Neuronal stem cell (in vitro differentiated cells): ENCODE results near the gene UNK.

Experiments
- DNase-seq: peaks from one replicate; pipeline ENCODE4 v3.0.0-alpha.2; 2013; ENCODE audit warnings: low spot score
- H2AFZ ChIP-seq: one replicate; pipeline ENCODE4 v1.6.1; 2013; ENCODE audit warnings: mild to moderate bottlenecking, low read length, inconsistent platforms
- H2AK5ac ChIP-seq: 2 replicates; pipeline ENCODE4 v1.6.1; 2013; ENCODE audit warnings: low read depth, mild to moderate bottlenecking, inconsistent platforms, low read length, moderate library complexity, mixed read lengths
- H2BK120ac ChIP-seq: 2 replicates; pipeline ENCODE4 v1.6.1; 2013; ENCODE audit warnings: low read depth, mild to moderate bottlenecking, inconsistent platforms, low read length, moderate library complexity, mixed read lengths
- H2BK12ac ChIP-seq: one replicate; pipeline ENCODE4 v1.6.1; 2013; ENCODE audit warnings: low read length, inconsistent platforms
- H2BK15ac ChIP-seq: 2 replicates; pipeline ENCODE4 v1.6.1; 2013; ENCODE audit warnings: mild to moderate bottlenecking, low read length, inconsistent platforms, mixed read lengths
- H2BK5ac ChIP-seq: one replicate; pipeline ENCODE4 v1.6.1; 2013; ENCODE audit warnings: inconsistent platforms, mild to moderate bottlenecking, low read length, moderate library complexity
- H3K14ac ChIP-seq: one replicate; pipeline ENCODE4 v1.6.1; 2013; ENCODE audit warnings: low read length, inconsistent platforms
- H3K18ac ChIP-seq: 2 replicates; pipeline ENCODE4 v1.6.1; 2013; ENCODE audit warnings: low read length, inconsistent platforms
- H3K23ac ChIP-seq: 2 replicates; pipeline ENCODE4 v1.6.1; 2013; ENCODE audit warnings: low read depth, mild to moderate bottlenecking, mixed read lengths, low read length, inconsistent platforms; ENCODE audit not compliant: poor library complexity
- H3K27ac ChIP-seq: replicated peaks from 3 replicates; pipeline ENCODE4 v1.5.1; 2013; ENCODE audit warnings: low read length, inconsistent platforms
- H3K27me3 ChIP-seq, 3 experiments: 2 replicates each; pipeline ENCODE4 v1.6.1; 2013; ENCODE audit warnings: low read length in 3 of 3, mild to moderate bottlenecking in 2 of 3, inconsistent platforms in 1 of 3, low read depth in 1 of 3, mixed read lengths in 1 of 3, moderate library complexity in 1 of 3; ENCODE audit not compliant: control insufficient read depth in 3 of 3, insufficient read depth in 3 of 3
- H3K36me3 ChIP-seq, 2 donors: replicated peaks in 1 of 2; 2 replicates each; pipeline ENCODE4 v1.6.1; 2013; ENCODE audit warnings: low read length in 2 of 2; ENCODE audit not compliant: control insufficient read depth in 2 of 2, insufficient read depth in 2 of 2
- H3K4ac ChIP-seq: 2 replicates; pipeline ENCODE4 v1.6.1; 2013; ENCODE audit warnings: inconsistent platforms, mild to moderate bottlenecking, low read length, moderate library complexity
- H3K4me1 ChIP-seq, 2 donors: 1 replicate in 1 of 2; 2 replicates in 1 of 2; pipeline ENCODE4 v1.6.1; 2013; ENCODE audit warnings: low read length in 2 of 2, low read depth in 1 of 2; ENCODE audit not compliant: control insufficient read depth in 2 of 2, insufficient read depth in 1 of 2
- H3K4me2 ChIP-seq: one replicate; pipeline ENCODE4 v1.6.1; 2013; ENCODE audit warnings: mild to moderate bottlenecking, low read length, inconsistent platforms; ENCODE audit not compliant: insufficient read depth, poor library complexity, severe bottlenecking
- H3K4me3 ChIP-seq, 2 donors: 2 replicates each; pipeline ENCODE4 v1.5.1; 2013; ENCODE audit warnings: low read length in 2 of 2, mild to moderate bottlenecking in 2 of 2, inconsistent platforms in 1 of 2, moderate library complexity in 1 of 2
- H3K79me1 ChIP-seq: one replicate; pipeline ENCODE4 v1.6.1; 2013; ENCODE audit warnings: low read depth, mild to moderate bottlenecking, inconsistent platforms, low read length, moderate library complexity
- H3K9ac ChIP-seq: one replicate; pipeline ENCODE4 v1.6.1; 2013; ENCODE audit warnings: mild to moderate bottlenecking, low read depth, low read length, inconsistent platforms; ENCODE audit not compliant: poor library complexity
- H3K9me3 ChIP-seq, 2 donors: replicated peaks in 1 of 2; 2 replicates each; pipeline versions ENCODE3 to v1.6.1; 2013; ENCODE audit warnings: low read length in 2 of 2, mild to moderate bottlenecking in 2 of 2, inconsistent platforms in 1 of 2, low read depth in 1 of 2, mixed read lengths in 1 of 2, moderate library complexity in 1 of 2; ENCODE audit not compliant: control insufficient read depth in 2 of 2, insufficient read depth in 1 of 2
- H4K8ac ChIP-seq: one replicate; pipeline ENCODE4 v1.6.1; 2013; ENCODE audit warnings: low read depth, mild to moderate bottlenecking, inconsistent platforms, low read length, moderate library complexity
- H4K91ac ChIP-seq: one replicate; pipeline ENCODE4 v1.6.1; 2013; ENCODE audit warnings: low read length, low read depth, mild to moderate bottlenecking, inconsistent platforms; ENCODE audit not compliant: poor library complexity
- whole genome bisulfite sequencing, 2 donors: extraction: QIAGEN DNeasy Blood & Tissue Kit; methylation state at CpG; one replicate each; pipeline ENCODE4 v1.1.7; 2013; ENCODE audit warnings: missing lambda C conversion rate in 2 of 2, mixed read lengths in 1 of 2; ENCODE audit not compliant: insufficient read length in 2 of 2, insufficient replicate concordance in 1 of 2; ENCODE audit errors: extremely low coverage in 2 of 2; 5-methylcytosine and 5-hydroxymethylcytosine counted together

UNK gene

DNA sequence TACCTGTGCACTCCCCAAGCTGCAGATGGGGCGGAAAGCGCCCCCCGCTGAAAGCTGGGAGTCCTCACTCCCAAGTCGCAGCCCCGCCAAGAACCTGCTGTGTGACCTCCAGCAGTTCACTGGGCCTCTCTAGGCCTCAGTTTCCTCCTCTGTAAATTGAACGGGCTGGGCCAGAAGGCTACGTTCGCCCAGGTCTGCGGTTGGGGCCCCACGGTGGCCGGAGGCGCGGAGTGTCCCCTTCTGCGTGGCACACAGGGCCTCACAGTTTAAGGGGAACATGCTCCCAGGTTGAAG lies 20.2 kb upstream of the UNK start:
- Histone ChIP-seq H3K4me1 (peaks cover 5% of the 10 kb centered on the region in 2 donors), H3K4me2 (peak overlapping the region; percentile 93), H3K36me3 (no peaks in the 10 kb centered on the region), H2BK15ac (peak overlapping the region; percentile 25), H4K91ac (no peak overlapping the region), H3K27ac (no peak overlapping the region), H4K8ac (no peak overlapping the region), H3K9me3 (no peaks in the 10 kb centered on the region), H3K14ac (peak overlapping the region; percentile 99), H3K23ac (peak overlapping the region; percentile 78), H3K4me3 (peak overlapping the region; percentile 54 to 86), H3K27me3 (no peaks in the 10 kb centered on the region), H2BK5ac (no peak overlapping the region), H2AK5ac (peak overlapping the region; percentile 24), H3K9ac (peak overlapping the region; percentile 96), H2AFZ (peak overlapping the region; percentile 99), H2BK120ac (no peak overlapping the region), H2BK12ac (no peak overlapping the region), H3K4ac (no peak overlapping the region), H3K79me1 (no peaks in the 10 kb centered on the region), H3K18ac (peak overlapping the region; percentile 98)
- DNase-seq, result no peak
- no CpG with 5 or more reads among the region's 14 CpGs for WGBS, 2 donors

DNA sequence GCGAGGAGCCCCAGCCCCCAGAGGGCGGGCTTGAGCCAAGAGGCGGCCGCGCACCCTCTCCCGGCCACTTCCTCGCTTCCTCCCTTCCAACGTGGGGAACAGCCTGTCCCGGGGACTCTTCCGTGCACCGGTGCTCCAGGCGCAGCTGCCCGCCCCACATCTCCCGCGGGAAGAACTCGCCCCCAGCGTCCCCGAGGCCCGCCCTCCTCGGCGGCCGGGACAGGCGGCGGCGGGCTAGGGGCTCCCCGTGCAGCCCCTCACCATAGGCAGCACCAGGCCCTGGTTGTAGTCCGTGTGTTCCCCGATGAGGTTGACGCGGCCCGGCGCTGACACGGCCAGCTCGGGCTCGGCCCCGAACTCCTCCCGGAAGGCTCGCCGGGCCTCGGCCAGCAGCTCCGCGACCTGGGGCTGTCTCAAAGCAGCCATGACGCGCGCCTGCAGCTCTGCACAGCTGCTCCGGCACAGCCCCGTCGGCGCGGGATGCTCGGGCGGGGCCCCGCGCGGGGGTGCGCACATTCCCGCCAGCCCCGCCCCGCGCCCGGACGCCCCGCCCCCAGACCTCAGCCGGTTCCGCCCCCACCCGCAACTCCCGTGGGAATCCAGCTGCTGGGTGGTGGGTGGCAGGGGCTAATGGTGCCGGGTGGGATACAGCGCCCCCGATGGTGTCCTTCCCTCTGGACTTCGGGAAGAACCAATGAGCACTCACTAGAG lies 19.7 kb upstream of the UNK start, which contains the start of gene GALK1:
GALK1 (minus strand) TSS at position 482 of the 711 bp plus-strand sequence; CDS start at position 426, 56 bp downstream.
- H4K8ac ChIP-seq, result no peak within 1 kb of the TSS
- H3K4me2 ChIP-seq, result peak within 1 kb of the TSS; percentile 93
- H3K9me3 ChIP-seq, result no peaks in the 10 kb centered on the region
- no CpG with 5 or more reads among the region's 71 CpGs for WGBS, 2 donors
- H4K91ac ChIP-seq, result no peak within 1 kb of the TSS
- no peaks in the 10 kb centered on the region for H3K36me3 ChIP-seq
- H3K4me1 ChIP-seq, result peaks cover 5% of the 10 kb centered on the region in 2 donors
- H3K27me3 ChIP-seq, result no peaks in the 10 kb centered on the region
- H2BK120ac ChIP-seq, result no peak within 1 kb of the TSS
- peak within 1 kb of the TSS; percentile 96 for H3K9ac ChIP-seq
- peak within 1 kb of the TSS; percentile 24 for H2AK5ac ChIP-seq
- H2BK5ac ChIP-seq, result peak within 1 kb of the TSS; percentile 49
- no peak within 1 kb of the TSS for H2BK12ac ChIP-seq
- H3K79me1 ChIP-seq, result no peaks in the 10 kb centered on the region
- H3K4ac ChIP-seq, result no peak within 1 kb of the TSS
- H3K14ac ChIP-seq, result peak within 1 kb of the TSS; percentile 99
- peak; percentile 63 for DNase-seq
- H3K18ac ChIP-seq, result peak within 1 kb of the TSS; percentile 98
- peak within 1 kb of the TSS; percentile 99 for H2AFZ ChIP-seq
- H3K27ac ChIP-seq, result peak within 1 kb of the TSS; percentile 14
- peak within 1 kb of the TSS; percentile 78 for H3K23ac ChIP-seq
- peak within 1 kb of the TSS; percentile 25 for H2BK15ac ChIP-seq
- peak within 1 kb of the TSS; percentile 54 to 86 for H3K4me3 ChIP-seq

DNA sequence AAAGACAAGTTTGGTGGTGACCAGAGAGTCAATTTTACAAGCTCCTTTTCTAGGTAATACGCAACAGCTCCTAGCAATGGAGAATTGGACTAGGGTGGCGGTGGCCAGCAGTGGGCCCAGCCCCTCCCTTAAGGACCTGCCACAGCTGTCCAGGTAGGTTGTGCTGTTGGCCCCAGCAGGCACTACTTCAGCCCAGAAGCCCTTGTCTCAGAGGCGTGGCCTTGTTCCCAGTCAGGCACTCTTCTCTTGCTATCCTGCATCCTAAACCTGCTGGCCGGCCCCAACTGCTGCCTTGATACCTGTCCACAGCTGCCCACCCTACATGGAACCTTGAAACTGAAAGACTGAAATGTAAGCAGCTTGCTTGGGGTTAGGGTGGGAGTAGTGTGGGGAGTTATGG lies 18.6 kb upstream of the UNK start:
- Histone ChIP-seq H2BK15ac (no peak overlapping the region), H3K27me3 (no peaks in the 10 kb centered on the region), H2BK5ac (no peak overlapping the region), H2BK12ac (no peak overlapping the region), H2AFZ (no peak overlapping the region), H3K18ac (no peak overlapping the region), H3K27ac (peak overlapping the region; percentile 8), H2AK5ac (no peak overlapping the region), H3K4me3 (peak overlapping the region in 1 of 2 donors; percentile 10), H3K79me1 (no peaks in the 10 kb centered on the region), H4K8ac (no peak overlapping the region), H3K4me1 (peaks cover 5% of the 10 kb centered on the region in 2 donors), H3K14ac (no peak overlapping the region), H4K91ac (no peak overlapping the region), H3K23ac (no peak overlapping the region), H3K4ac (no peak overlapping the region), H3K9ac (no peak overlapping the region), H3K4me2 (no peak overlapping the region), H2BK120ac (no peak overlapping the region), H3K36me3 (no peaks in the 10 kb centered on the region), H3K9me3 (no peaks in the 10 kb centered on the region)
- no CpG with 5 or more reads among the region's 4 CpGs for whole genome bisulfite sequencing, 2 donors
- no peak for DNase-seq

DNA sequence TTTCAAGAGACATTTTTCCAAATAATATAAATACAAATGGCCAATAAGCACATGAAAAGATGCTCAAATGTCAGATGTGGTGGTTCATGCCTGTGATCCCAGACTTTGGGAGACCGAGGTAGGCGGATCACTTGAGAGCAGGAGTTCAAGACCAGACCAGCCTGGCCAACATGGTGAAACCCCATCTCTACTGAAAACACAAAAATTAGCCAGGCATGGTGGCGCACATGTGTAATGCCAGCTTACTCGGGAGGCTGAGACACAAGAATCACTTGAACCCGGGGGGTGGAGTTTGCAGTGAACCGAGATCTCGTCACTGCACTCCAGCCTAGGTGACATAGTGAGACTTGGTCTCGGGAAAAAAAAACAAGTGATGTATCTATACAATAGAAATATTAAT lies 16.7 kb upstream of the UNK start:
- Histone ChIP-seq H4K8ac (no peak overlapping the region), H3K14ac (no peak overlapping the region), H3K4me3 (no peak overlapping the region), H2AFZ (no peak overlapping the region), H2BK15ac (no peak overlapping the region), H2BK12ac (no peak overlapping the region), H3K4ac (no peak overlapping the region), H2AK5ac (no peak overlapping the region), H3K4me2 (no peak overlapping the region), H4K91ac (no peak overlapping the region), H3K18ac (no peak overlapping the region), H3K23ac (no peak overlapping the region), H3K9ac (no peak overlapping the region), H3K9me3 (no peaks in the 10 kb centered on the region), H2BK120ac (no peak overlapping the region), H3K4me1 (peaks cover 7 to 12% of the 10 kb centered on the region in 2 donors), H3K27me3 (no peaks in the 10 kb centered on the region), H3K79me1 (no peaks in the 10 kb centered on the region), H3K36me3 (no peaks in the 10 kb centered on the region), H2BK5ac (no peak overlapping the region), H3K27ac (no peak overlapping the region)
- no peak for DNase-seq
- WGBS, 2 donors, result no CpG with 5 or more reads among the region's 8 CpGs
